NCI-H187 (cell line): ENCODE measurements around the gene FBN2.

Experiments used
- DNase-seq, 2 experiments: peaks; one replicate each; lab custom pipeline; 2025; lab: John Stamatoyannopoulos, UW

The FBN2 gene

DNA sequence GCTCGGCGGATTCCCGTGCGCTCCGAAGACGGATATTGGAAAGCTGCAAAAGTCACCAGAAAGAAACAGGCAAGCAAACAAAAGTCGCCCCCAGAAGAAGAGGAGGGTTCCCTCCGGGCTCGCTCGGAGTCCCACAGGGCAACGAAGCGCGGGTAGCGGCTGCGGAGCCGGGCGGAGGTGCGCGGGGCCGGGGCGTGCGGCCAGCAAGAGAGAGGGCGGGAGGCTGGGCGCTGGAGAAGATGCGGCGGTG, at the start of gene FBN2:
FBN2 (minus strand) TSS at position 246 of the 250 bp plus-strand sequence. CDS start 642 bp downstream, outside the sequence.
- DNase-seq: no peak

DNA sequence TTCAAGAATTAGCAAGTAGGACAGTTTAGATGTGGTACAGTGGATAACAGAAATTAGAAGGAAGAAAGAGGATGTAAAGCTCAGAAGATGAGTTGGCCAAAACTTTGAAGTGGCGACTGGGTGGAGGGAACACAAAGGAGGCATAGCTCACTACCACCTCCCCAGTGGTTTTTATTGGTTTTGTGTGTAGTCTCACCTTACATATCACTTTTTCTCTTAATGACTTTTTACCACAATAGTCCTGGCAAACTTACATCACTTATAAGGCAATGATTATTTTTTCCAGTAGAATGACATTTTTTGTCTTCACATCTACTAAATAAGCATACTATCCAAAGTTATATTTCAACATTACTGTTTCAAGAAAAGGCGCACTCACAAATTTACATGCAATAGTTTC, 49.2 kb upstream of the FBN2 start:
- no peak for DNase-seq

DNA sequence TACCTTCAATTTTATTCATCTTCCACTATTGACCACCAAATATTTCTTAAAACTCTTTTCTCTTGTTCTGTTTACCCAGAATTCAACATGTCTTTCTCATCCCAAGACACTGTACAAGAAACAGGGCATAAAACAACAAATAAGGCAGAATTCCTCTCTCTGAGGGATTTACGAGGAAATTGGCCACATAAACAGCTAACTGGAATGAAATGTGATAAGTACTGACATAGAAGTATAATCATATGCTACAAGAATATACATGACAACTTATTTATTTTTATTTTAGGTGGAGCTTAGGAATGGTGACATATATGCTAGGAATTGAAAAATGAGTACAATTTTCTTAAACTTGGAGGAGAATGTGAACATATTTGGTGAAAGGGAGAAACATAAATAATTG, 48.8 kb upstream of the FBN2 start:
- no peak for DNase-seq

DNA sequence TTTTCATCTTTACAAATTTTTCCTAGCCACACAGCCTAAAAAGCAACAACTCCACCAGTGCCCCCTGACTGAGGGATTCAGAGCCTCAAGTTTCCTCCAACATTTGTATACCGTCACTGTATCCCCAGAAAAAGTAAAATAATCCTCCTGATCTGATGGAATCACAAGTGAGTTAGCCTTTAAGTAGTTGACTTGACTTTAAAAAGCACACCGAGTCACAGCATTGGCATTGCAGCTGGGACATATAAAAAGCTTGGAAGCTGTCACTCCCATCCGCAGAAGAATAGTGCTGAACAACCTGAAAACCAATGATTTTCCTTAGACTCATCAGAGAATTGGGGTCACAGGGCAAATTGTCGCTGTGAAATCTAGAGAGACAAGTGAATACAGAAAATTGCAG, 41.6 kb upstream of the FBN2 start:
- no peak for DNase-seq

DNA sequence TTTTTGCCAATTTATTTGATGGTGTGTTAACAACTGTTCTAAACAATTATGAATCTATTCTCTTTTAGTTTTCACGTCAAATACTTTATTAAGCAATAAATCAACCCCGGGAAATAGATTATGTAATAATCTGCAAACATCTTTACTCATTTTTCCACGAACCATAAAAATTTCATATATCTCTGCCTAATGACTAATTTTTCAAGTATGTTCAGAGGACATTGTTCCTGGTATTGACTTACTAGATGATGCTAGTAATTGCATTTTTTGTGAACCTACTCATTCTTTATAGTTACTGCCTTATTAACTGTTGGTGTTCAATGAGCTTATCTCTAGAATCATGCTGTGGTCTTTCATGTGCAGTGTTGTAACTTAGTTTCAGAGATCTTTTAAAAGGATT, 41.0 kb upstream of the FBN2 start:
- no peak for DNase-seq

DNA sequence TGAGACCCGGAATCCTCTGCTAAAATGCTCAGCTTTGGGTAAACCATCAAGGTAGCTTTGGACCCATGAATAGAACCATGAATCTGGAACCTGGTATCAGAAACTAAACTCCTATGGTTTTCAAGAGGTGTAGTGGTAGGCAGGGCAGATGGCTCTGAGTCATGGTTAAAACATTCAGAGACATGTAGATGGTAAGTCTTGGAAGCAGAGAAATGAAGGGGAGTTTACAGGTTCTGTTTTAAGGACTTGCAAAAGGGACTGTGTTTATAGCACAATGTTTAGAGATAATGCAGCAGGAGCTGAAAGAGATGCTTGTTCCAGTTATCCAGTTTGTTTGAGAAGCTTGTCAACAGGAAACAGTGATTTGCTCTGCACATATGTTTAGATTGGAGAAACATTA, 36.0 kb upstream of the FBN2 start:
- DNase-seq: no peak

DNA sequence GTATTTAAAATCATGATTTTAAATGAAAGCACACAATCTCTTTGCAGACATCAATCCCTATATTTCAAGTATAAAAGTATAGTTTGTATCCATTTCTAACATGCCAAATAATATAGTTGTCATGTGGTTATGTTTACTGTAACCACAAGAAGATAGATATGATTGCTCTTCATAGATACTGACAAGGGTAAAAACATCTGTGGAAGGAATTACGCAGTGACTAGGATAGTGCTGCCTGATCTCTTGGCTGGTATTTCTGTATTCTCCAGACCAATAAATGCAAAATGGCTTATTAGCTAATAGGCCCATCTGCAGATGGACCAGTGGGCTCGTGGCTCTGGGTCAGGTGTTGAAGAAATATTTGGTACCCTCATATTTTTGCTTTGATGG, 34.9 kb upstream of the FBN2 start:
- no peak for DNase-seq

DNA sequence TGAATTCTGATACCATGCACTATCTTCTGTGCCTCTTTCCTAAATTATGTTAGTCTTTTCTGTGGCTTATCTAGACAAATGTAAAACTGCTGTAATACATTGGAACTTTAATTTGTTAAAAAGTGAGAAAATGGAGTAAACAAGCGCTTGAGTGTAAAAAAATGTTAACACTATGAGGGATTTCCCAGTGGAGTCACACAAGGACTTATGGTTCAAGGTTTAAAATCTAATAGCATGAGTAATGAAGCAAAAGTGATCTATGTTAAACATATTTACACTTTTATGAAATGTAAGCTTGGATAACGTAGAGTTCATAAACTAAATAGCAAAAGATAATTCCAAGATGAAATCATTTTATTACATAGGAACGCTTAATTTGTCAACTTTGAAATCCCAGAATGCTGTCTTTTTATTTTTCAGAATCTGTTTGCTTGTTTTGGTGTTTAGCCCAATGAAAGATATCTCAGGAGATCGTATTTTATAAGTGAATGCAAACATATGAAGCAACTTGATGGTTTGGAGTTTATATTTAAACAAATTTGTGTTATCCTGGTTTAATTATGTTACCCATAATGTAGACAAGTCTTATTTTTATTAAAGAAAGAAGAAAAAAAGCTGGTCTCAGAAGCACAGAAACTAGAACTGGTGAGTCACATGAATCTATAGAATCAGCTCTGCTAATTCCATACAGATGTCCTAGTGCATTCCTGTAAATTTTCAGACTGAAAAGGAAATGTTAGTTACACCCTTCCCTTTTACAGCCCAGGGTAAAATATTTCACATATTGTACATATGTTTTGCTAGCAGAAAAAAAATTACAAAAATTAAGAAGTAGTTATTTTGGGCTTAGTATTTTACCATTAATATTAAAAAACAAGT, 34.2 kb upstream of the FBN2 start:
- no peak for DNase-seq

DNA sequence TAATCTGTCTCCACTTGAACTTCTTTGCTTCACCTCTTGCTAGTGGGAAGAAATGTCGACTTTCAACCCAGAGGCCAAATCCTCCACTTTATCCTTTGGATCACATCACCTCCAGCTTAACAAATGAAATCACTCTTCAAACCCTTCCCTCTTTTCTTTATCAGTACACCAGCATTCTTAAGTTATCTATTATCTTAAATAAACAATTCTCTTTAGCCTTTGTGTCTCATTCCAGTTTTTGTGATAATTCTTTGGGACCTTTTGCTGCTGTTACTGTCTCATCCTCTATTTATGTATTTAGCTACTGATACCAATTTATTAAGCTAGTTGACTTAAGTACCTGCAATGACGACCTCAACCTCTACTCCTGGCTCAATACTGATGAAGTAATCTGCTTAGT, 28.1 kb upstream of the FBN2 start:
- DNase-seq: no peak

DNA sequence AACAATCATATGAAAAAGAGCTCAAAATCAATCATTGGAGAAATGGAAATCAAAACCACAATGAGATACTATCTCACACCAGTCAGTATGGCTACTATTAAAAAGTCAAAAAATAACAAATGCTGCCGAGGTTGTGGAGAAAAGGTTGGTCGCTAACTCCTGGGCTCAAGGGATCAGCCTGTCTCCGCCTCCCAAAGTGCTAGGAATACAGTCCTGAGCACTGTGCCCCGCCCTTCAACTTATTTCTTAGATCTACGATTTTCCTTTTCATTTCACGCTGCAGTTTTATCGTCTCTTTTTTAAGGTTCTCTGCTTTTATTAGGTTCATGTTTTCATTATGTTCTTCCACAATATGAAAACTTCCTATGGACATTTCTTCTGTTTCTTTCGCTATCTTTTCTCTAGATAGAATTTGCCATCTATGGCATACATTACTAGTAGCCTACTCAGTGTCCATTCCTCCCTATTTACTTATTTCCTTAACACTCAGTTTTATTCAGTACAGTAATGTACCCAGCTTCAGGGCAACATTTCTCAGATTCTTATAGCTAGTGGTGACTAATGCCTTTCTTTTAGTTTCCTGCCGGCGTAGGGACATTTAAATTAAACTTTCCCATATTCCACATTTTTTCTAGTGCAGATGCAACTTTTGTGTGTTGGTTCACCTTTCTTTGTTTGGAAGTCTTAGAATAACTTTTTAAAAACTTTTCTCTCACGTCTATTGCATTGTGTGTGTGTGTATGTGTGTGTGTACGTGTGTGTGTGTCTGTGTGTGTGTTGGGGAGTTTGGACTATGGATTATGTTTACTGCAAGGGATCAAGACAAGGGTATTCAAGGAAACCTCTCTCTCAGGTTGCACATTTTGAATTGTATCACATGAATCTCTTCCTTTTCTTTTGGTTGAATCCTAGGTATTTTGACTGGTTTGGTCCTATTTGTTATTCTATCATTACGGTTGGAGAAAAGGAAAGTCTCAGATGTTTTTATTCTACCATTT, 21.6 kb upstream of the FBN2 start:
- no peak for DNase-seq

DNA sequence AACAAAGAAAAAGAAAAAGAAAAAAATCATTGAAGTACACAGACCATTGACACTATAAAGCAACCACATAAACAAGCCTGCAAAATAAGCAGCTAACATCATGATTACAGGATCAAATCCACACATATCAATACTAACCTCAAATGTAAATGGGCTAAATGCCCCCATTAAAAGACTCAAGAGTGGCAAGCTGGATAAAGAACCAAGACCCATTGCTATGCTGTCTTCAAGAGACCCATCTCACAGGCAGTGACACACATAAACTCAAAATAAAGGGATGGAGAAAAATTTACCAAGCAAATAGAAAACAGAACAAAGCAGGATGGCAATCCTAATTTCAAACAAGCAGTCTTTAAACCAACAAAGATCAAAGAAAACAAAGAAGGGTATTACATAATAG, 15.7 kb upstream of the FBN2 start:
- DNase-seq: no peak

DNA sequence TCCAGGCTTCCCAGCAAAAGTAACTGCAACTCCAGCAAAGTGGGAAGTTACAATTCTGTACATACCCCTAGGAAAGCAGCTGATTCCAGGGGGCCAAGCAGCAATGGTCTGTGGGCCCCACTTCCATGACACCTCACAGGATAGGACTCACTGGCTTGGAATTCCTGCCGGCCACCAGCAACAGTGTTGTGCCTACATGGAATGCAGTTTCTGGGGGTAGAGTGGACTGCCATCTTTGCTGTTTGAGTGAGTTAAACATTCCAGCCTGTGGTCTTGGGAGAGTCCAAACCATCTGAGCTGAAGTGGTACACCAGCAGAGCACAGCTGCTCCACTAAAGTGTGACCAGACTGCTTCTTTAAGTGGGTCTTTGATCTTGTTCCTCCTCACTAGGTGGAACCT, 13.4 kb upstream of the FBN2 start:
- DNase-seq: no peak

DNA sequence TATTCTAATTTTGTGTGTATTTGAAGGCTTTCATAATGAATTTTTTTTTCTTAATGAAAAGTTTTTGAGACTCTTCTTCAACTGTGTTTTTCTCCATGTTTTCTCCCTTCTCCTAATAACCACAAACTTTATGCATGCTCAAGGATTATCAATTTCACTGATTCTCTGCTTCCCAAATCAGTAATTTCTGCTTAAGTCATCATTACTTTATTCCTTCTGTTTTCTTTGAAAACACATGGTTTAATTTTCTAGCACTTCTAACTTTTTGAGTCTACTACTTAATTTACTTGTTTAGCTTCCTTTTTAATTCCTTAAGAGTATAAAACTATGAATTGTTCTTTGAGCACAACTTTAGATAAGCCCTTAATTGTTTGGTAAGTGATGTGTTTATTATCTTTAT, 11.5 kb upstream of the FBN2 start:
- DNase-seq: no peak

DNA sequence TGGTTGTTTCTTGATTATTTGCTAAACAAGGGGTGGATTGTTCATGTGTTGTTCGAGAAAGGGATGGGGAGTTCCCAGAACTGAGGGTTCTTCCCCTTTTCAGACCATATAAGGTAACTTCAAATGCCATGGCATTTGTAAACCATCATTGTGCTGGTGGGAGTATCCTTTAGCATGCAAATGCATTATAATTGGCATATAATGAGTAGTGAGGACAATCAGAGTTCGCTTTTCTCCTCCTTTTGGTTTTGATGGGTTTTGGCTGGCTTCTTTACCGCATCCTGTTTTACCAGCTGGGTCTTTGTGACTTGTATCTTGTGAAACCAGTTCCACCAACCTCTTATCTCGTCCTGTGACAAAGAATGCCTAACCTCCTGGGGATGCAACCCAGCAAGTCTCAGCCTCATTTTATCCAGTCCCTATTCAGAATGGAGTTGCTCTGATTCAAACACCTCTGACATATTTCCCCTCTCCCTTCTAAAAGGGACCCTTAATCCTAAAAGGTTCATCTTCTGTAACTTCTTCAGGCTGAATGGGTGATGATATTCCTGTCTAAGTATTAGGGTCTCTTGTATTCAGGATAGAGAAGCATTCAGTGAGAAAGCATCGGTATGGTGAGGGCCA, 8.7 kb upstream of the FBN2 start:
- DNase-seq: no peak

DNA sequence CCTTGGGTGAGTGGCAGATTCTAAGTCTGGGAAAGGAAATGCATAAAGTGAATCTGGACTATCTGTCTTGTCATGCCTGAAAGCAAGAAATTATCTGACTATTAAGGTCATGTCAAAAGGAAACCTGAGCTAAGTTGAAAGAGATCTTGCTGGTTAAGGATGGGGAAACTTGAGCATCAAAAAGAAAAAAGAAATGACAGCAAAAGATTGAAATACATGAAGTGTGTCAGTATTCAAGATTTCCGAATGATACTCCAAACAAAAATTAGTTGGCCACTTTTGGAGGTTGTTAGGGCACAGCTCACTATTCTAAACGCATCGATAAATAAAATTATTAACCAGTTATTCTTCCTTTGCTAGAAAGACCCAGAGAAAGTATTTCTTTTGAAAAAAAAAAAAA, 3.3 kb upstream of the FBN2 start:
- DNase-seq: no peak

DNA sequence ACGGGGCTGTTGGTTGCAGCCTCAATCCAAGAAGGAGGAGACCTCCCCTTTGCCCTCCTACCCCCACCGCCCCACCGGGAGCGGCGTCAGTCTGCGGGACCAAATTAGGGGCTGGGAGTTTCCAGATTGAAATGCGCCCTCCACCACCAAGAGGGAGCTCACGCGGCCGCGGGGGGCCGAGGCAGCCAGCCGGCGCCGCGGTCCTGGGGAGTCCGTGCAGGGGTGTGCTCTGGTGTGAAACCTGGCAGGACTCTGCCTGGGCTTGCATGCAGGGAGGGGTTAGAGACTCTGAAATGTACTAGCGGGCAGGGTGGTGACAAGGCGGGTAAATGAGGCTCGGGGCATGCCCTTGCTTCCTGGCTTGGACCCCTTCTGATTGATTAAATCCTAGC, 989 bp upstream of the FBN2 start:
- DNase-seq: no peak

DNA sequence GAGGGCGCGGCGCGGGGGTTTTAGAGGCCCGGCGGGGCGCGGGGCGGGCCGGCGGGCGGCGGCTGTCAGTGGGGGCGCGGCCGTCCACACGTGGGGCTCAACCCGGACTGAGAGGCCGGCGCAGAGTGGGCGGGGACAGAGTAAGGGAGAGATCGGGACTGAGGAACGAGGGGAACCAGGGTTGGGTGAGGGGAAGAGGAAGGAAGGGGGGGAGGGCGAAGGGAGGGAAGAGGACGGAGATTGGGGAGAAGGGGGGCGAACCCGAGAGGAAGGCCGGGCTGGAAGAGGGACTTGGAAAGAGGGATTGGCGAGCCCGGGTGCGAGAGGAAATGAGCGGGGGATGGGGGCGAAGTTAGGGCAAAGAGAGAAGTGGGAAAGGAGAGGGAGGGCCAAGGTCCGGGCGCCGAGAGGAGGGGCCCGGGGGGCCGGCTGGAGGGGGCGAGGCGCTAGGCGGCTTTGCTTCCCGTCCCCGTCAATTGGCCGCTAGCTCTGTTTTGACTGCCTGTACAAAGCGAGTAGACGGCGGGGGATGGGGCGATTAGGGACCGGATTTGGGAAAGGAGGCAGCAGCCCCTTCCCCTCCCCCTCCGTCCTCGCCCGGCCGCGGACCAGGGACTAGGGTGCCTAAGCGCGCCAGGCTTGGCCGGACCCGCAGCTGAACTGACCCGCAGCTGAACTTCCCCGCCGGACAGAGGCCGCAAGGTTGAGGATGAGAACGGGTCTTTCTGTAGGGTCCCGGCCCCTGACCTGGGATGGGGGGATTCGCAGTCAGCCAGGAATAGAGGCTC, 399 bp upstream of the FBN2 start:
- no peak for DNase-seq

DNA sequence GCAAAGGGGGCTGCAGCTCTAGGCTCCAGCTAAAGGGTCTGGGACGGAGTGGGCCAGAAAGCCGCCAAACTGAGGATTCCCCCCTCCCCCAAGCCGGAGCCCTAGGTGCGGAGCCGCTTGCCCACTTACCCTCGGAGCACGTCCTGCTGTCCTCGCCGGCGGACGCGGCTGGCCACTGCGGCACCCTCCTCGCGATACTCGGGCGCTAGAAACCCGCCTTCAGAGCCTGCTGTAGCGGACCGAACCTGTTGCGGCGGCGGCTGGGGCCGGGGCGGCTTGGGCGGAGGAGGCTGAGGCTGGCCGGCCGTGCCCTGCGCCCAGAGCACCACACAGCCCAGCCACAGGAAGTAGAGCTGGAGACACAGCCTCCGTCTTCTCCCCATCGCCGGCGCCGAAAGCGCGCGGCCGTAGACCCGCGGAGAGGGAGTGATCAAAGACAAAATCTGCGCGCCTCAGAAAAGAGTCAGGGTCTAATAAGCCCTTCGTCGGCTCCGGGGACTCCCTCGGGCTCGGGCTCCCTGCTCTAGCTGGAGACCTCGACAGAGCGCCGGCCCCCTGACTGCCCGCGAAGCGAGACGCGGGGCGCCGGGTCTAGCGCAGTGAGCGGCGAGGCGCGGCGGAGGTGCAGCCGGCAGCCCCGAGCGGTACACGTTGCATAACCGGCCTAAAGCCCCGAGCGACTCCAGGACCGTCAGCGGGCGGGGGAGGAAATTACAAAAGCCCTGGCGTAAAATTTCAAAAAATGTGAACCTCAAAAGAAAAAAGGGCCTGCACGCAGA, 635 bp downstream of the FBN2 start:
- DNase-seq: no peak

DNA sequence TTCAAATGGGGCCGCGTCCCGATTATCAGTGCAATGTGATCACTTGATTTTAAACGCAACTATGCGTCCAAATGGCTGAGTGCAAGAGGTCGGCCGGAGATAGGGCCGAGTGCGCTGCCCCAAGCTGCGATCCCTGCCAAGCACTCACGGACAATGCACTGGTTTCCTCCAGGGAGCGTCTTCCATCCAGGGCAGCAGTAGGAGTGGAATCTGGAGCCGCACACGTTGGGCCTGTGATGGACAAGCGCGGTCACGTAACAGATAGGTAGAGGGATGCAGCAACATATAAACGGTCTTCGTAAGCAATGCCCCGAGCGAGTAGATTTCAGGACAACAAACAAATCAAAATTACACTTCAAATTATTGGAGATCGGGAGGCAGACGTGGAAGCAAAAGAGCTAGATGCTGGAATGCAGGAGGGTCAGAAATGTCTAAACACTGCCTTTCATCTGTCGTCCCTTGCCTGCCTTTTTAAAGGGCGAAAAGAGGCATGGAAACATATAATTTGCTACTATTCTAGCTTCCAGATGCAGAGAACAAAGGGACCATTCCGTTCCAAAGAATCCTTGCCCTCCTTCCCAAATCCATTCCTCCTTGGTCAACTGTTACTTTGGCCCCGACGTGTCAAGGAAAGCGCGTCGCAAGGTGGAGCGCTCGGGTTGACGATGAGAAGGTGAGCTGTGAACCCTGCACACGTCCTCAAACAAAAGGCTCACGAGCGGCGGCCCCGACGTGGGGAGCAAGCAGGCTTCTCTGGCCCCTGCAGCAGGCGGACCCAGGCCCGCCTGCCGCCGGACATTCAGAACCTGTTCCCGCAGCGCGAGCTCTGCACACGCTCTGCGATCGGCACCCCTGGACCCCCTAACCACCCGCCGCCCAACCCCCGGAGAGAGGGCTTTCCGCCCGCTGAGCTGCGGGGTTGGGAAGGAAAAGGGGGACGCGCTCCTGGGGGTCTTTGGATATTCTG, 1.5 kb downstream of the FBN2 start:
- no peak for DNase-seq

DNA sequence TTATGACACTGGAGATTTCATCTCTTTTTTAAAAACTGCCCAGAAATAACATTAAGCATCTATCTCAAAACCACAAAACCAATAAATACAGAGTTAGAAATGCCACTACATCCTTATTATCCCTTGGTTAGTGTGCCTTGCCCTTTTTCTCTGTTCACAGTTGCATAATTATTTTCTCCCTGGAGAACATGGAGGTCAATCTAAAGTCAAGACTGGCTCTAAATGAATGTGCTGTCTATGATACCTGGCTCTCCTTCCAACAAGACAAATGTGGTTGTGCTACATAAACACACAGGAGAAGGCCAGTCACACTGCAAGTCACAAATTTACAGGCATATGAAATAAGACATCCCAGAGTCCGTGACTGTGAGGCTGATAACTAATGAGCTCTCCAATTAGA, 2.8 kb downstream of the FBN2 start:
- no peak for DNase-seq
